ENCODE measurements around the gene FGD2. TPM values are rescaled to one million over a fixed set of nuclear protein-coding genes. Genes with fewer than 3 reads are reported as not detected.
A peak's percentile ranks its signal among the peaks of the same experiment; 100 is the strongest.

Gene FGD2
- total and polyA plus RNA-seq, 2 donors (not counting 1 experiment from before 2014, with no cell fraction given): 352 to 682 TPM

DNA sequence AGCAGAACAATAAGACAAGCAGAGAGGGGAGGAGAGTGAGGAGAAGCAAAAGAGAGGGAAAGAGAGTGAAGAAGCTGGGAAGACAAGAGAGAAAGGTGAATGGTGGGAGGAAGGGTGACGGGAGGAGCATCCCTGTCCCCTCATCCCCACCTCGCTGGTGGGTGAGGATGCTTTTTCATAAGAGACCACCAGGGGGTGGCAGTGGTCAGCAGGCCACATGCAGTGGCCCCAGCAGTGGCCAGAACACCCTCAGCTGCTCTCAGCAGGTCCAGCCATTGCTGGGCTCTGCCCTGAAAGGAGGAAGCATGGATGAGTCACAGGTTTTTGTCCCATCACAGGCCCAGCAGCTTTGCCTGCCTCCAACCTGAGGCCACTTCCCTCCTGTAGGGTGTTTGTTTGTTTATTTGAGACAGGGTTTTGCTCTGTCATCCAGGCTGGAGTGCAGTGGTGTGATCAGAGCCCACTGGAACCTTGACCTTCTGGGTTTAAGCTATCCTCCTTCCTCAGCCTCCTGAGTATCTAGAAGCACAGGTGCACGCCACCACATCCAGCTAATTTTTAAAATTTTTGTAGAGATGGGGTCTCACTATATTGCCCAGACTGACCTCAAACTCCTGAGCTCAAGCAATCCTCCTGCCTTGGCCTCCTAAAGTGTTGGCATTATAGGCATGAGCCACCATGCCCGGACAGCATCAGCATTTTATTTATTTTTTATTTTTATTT, 24.0 kb downstream of the FGD2 start:
- no peak overlapping the region for H3K27ac ChIP-seq (ENCODE audit: low read length in 2 of 2)
- Mint-ChIP-seq H3K4me1 (peaks cover 24% of the 10 kb centered on the region), H3K9me3 (ENCODE audit: insufficient read depth) (no peaks in the 10 kb centered on the region), H3K27me3 (no peaks in the 10 kb centered on the region), H3K4me3 (no peak overlapping the region), H3K27ac (peak overlapping the region; percentile 84)
- no peak overlapping the region for H3K9ac ChIP-seq (ENCODE audit: low read length)
- H3K4me1 ChIP-seq (ENCODE audit: control insufficient read depth in 2 of 2, insufficient read depth in 2 of 2, low read length in 2 of 2): peaks cover 0 to 8% of the 10 kb centered on the region in 2 donors
- peaks cover 3 to 92% of the 10 kb centered on the region in 2 experiments for H3K36me3 ChIP-seq (replicated peaks in 1 of 2; ENCODE audit: control extremely low read depth in 1 of 2, control insufficient read depth in 1 of 2, extremely low read depth in 1 of 2, insufficient read depth in 2 of 2, low read length in 1 of 2)
- POLR2A ChIA-PET: interaction anchor here (0.6 to 2.5 kb wide), 9 partner anchors 19 to 472 kb away, joined by 4 to 14 read pairs (median 9); partner anchors contain the start of gene PIM1
- 92% methylated on average over 2 of the region's 4 CpGs for WGBS (ENCODE audit: insufficient coverage)
- H3K4me3 ChIP-seq (ENCODE audit: control extremely low read depth in 1 of 5, extremely low read depth in 1 of 5, insufficient read depth in 1 of 5, low read depth in 2 of 5, low read length in 4 of 5): no peak overlapping the region
- peaks cover 64% of the 10 kb centered on the region for H4K20me1 ChIP-seq (ENCODE audit: control insufficient read depth, insufficient read depth, low read length, poor library complexity, severe bottlenecking)
- peaks cover 7% of the 10 kb centered on the region for H3K79me2 ChIP-seq (ENCODE audit: control insufficient read depth, insufficient read depth, low read length)
- CTCF ChIA-PET: interaction anchor here (0.6 to 22.0 kb wide), 21 partner anchors 10 to 264 kb away, joined by 3 to 587 read pairs (median 4); partner anchors contain the start of genes MTCH1 and PIM1
- H3K27me3 ChIP-seq (replicated peaks in 1 of 4; ENCODE audit: control extremely low read depth in 1 of 4, control insufficient read depth in 3 of 4, insufficient read depth in 4 of 4, low read length in 3 of 4): no peaks in the 10 kb centered on the region
- intact Hi-C loops (cut with micrococcal nuclease): loop anchor here (1.0 to 2.0 kb wide), 3 partner anchors 21 to 181 kb away; no protein-coding TSS in a partner anchor
- no peak for TF ChIP-seq EZH2 (IDR thresholded peaks at IDR 0.05; ENCODE audit: borderline replicate concordance, insufficient read depth, low read depth, low read length, poor library complexity, severe bottlenecking)
- TF ChIP-seq, protein P1, sequence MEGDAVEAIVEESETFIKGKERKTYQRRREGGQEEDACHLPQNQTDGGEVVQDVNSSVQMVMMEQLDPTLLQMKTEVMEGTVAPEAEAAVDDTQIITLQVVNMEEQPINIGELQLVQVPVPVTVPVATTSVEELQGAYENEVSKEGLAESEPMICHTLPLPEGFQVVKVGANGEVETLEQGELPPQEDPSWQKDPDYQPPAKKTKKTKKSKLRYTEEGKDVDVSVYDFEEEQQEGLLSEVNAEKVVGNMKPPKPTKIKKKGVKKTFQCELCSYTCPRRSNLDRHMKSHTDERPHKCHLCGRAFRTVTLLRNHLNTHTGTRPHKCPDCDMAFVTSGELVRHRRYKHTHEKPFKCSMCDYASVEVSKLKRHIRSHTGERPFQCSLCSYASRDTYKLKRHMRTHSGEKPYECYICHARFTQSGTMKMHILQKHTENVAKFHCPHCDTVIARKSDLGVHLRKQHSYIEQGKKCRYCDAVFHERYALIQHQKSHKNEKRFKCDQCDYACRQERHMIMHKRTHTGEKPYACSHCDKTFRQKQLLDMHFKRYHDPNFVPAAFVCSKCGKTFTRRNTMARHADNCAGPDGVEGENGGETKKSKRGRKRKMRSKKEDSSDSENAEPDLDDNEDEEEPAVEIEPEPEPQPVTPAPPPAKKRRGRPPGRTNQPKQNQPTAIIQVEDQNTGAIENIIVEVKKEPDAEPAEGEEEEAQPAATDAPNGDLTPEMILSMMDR (IDR thresholded peaks at IDR 0.05): peak; percentile 80
- peaks cover 0 to 9% (median 6%) of the 10 kb centered on the region in 3 donors for H3K9me3 ChIP-seq (ENCODE audit: control extremely low read depth in 1 of 3, control insufficient read depth in 2 of 3, insufficient read depth in 1 of 3, low read length in 2 of 3)
- H3K4me2 ChIP-seq (replicated peaks; ENCODE audit: low read depth, low read length, poor library complexity, severe bottlenecking): no peak overlapping the region
- H2AFZ ChIP-seq (ENCODE audit: insufficient read depth, low read depth, low read length, poor library complexity, severe bottlenecking): no peak overlapping the region
- peak; percentile 78 for ATAC-seq (ENCODE audit: low read depth)
- DNase-seq: peak; percentile 69

DNA sequence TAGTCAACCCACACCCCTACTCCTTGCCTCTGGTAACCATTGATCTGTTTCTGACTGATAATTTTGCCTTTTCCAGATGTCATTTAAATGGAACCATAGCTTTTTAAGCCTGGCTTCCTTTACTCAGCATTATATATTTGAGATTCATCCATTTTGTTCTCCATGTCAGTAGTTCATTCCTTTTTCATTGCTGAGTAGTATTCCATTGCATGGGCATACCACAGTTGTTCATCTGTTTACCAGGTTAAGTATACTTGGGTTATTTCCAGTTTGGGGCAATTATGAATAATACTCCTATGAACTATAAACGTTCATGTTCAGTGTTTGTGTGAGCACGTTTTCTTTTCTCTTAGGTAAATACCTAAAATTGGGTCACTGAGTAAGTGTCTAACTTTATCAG, 25.1 kb downstream of the FGD2 start:
- Histone ChIP-seq H3K4me1 (ENCODE audit: control insufficient read depth in 2 of 2, insufficient read depth in 2 of 2, low read length in 2 of 2) (peaks cover 0 to 9% of the 10 kb centered on the region in 2 donors), H3K9me3 (ENCODE audit: control extremely low read depth in 1 of 3, control insufficient read depth in 2 of 3, insufficient read depth in 1 of 3, low read length in 2 of 3) (peaks cover 0 to 9% (median 6%) of the 10 kb centered on the region in 3 donors), H3K27ac (ENCODE audit: low read length in 2 of 2) (no peak overlapping the region), H3K27me3 (replicated peaks in 1 of 4; ENCODE audit: control extremely low read depth in 1 of 4, control insufficient read depth in 3 of 4, insufficient read depth in 4 of 4, low read length in 3 of 4) (no peaks in the 10 kb centered on the region), H3K79me2 (ENCODE audit: control insufficient read depth, insufficient read depth, low read length) (peaks cover 5% of the 10 kb centered on the region), H3K4me3 (ENCODE audit: control extremely low read depth in 1 of 5, extremely low read depth in 1 of 5, insufficient read depth in 1 of 5, low read depth in 2 of 5, low read length in 4 of 5) (no peak overlapping the region), H3K9ac (ENCODE audit: low read length) (no peak overlapping the region), H3K36me3 (replicated peaks in 1 of 2; ENCODE audit: control extremely low read depth in 1 of 2, control insufficient read depth in 1 of 2, extremely low read depth in 1 of 2, insufficient read depth in 2 of 2, low read length in 1 of 2) (peaks cover 3 to 89% of the 10 kb centered on the region in 2 experiments), H4K20me1 (ENCODE audit: control insufficient read depth, insufficient read depth, low read length, poor library complexity, severe bottlenecking) (peaks cover 56% of the 10 kb centered on the region), H3K4me2 (replicated peaks; ENCODE audit: low read depth, low read length, poor library complexity, severe bottlenecking) (no peak overlapping the region), H2AFZ (ENCODE audit: insufficient read depth, low read depth, low read length, poor library complexity, severe bottlenecking) (no peak overlapping the region)
- POLR2A ChIA-PET: interaction anchor here (1.6 to 2.4 kb wide), 3 partner anchors 18 to 131 kb away, joined by 4 to 14 read pairs (median 10); no protein-coding TSS in a partner anchor
- TF ChIP-seq, protein P1 (IDR thresholded peaks at IDR 0.05): no peak
- TF ChIP-seq EZH2 (IDR thresholded peaks at IDR 0.05; ENCODE audit: borderline replicate concordance, insufficient read depth, low read depth, low read length, poor library complexity, severe bottlenecking): no peak
- ATAC-seq (ENCODE audit: low read depth): no peak
- intact Hi-C loops (cut with micrococcal nuclease): no loop called here
- Mint-ChIP-seq H3K9me3 (ENCODE audit: insufficient read depth) (no peaks in the 10 kb centered on the region), H3K4me1 (peaks cover 30% of the 10 kb centered on the region), H3K4me3 (no peak overlapping the region), H3K27ac (peak overlapping the region; percentile 48), H3K27me3 (no peaks in the 10 kb centered on the region)
- no peak for DNase-seq
- CTCF ChIA-PET: interaction anchor here (1.0 to 22.0 kb wide), 9 partner anchors 12 to 263 kb away, joined by 3 to 587 read pairs (median 7); partner anchors contain the start of genes MTCH1 and PIM1
- WGBS (ENCODE audit: insufficient coverage): no CpG with 5 or more reads among the region's 2 CpGs
